ENCODE results near the gene ADAM15. TPM values are rescaled to one million over a fixed set of nuclear protein-coding genes. Genes with fewer than 3 reads are reported as not detected.
A peak's percentile ranks its signal among the peaks of the same experiment; 100 is the strongest.

ADAM15 gene
- total RNA-seq, 4 donors from 2014 or later = 304 to 327 (median 321) TPM

- no peaks in the 10 kb centered on the region for H3K9me3 ChIP-seq
- H3K27ac ChIP-seq = no peak overlapping the region
- WGBS = 65% methylated on average over 4 of the region's 13 CpGs
- TF ChIP-seq CTCF (IDR thresholded peaks at IDR 0.05) = peak in 1 of 2 donors; percentile 32
- TF ChIP-seq POLR2AphosphoS5 (IDR thresholded peaks at IDR 0.05) = no peak
- H3K27me3 ChIP-seq = no peaks in the 10 kb centered on the region
- H3K4me1 ChIP-seq = peaks cover 30% of the 10 kb centered on the region
- peaks cover 78% of the 10 kb centered on the region for H3K36me3 ChIP-seq
- DNase-seq (ENCODE audit: low spot score in 2 of 2) = no peak
- H3K4me3 ChIP-seq = no peak overlapping the region
These were observed 6.7 kb downstream of the ADAM15 start for GRCh38 chr1:155057788-155058211.

- Histone ChIP-seq H3K4me1 (peaks cover 39% of the 10 kb centered on the region), H3K36me3 (peaks cover 55% of the 10 kb centered on the region), H3K27me3 (no peaks in the 10 kb centered on the region), H3K27ac (no peak overlapping the region), H3K4me3 (no peak overlapping the region), H3K9me3 (no peaks in the 10 kb centered on the region)
- TF ChIP-seq POLR2A (IDR thresholded peaks at IDR 0.05) = no peak
- TF ChIP-seq CTCF (IDR thresholded peaks at IDR 0.05) = no peak
- TF ChIP-seq POLR2AphosphoS5 (IDR thresholded peaks at IDR 0.05) = no peak
- TF ChIP-seq EP300 (IDR thresholded peaks at IDR 0.05) = no peak
- peak in 1 of 2 donors; percentile 66 for DNase-seq (ENCODE audit: low spot score in 2 of 2)
- no CpG with 5 or more reads among the region's 8 CpGs for WGBS
These were observed 9.6 kb downstream of the ADAM15 start for GRCh38 chr1:155060736-155061135.

- H3K27ac ChIP-seq = peak overlapping the region; percentile 80
- peaks cover 39% of the 10 kb centered on the region for H3K4me1 ChIP-seq
- no peaks in the 10 kb centered on the region for H3K27me3 ChIP-seq
- WGBS = 51% methylated on average over 6 of the region's 21 CpGs
- H3K4me3 ChIP-seq = no peak overlapping the region
- DNase-seq (ENCODE audit: low spot score in 2 of 2) = peak; percentile 91
- TF ChIP-seq EP300 (IDR thresholded peaks at IDR 0.05) (no peak), POLR2AphosphoS5 (IDR thresholded peaks at IDR 0.05) (peak in 1 of 3 donors; percentile 51), CTCF (IDR thresholded peaks at IDR 0.05) (peak; percentile 90 to 99), POLR2A (IDR thresholded peaks at IDR 0.05) (no peak)
- peaks cover 48% of the 10 kb centered on the region for H3K36me3 ChIP-seq
- no peaks in the 10 kb centered on the region for H3K9me3 ChIP-seq
These were observed 10.4 kb downstream of the ADAM15 start for GRCh38 chr1:155061381-155062150.

GRCh38 chr1:155062151-155062686, 11.1 kb downstream of the ADAM15 start:
- WGBS = 52% methylated on average over 23 of the region's 29 CpGs
- Histone ChIP-seq H3K36me3 (peaks cover 44% of the 10 kb centered on the region), H3K27ac (peak overlapping the region; percentile 80), H3K27me3 (no peaks in the 10 kb centered on the region), H3K4me1 (peaks cover 43% of the 10 kb centered on the region), H3K9me3 (no peaks in the 10 kb centered on the region), H3K4me3 (peak overlapping the region; percentile 63)
- TF ChIP-seq EP300 (IDR thresholded peaks at IDR 0.05) (no peak), CTCF (IDR thresholded peaks at IDR 0.05) (no peak), POLR2A (IDR thresholded peaks at IDR 0.05) (no peak), POLR2AphosphoS5 (IDR thresholded peaks at IDR 0.05) (no peak)
- DNase-seq (ENCODE audit: low spot score in 2 of 2) = peak in 1 of 2 donors; percentile 73

- no peaks in the 10 kb centered on the region for H3K9me3 ChIP-seq
- TF ChIP-seq POLR2A (IDR thresholded peaks at IDR 0.05) (no peak), CTCF (IDR thresholded peaks at IDR 0.05) (peak; percentile 46 to 87)
- DNase-seq (ENCODE audit: low spot score in 2 of 2) = peak in 1 of 2 donors; percentile 81
- peaks cover 39% of the 10 kb centered on the region for H3K36me3 ChIP-seq
- no peaks in the 10 kb centered on the region for H3K27me3 ChIP-seq
- peak overlapping the region; percentile 80 for H3K27ac ChIP-seq
- WGBS = 3% methylated on average over 26 of the region's 46 CpGs
- H3K4me3 ChIP-seq = peak overlapping the region; percentile 63
- H3K4me1 ChIP-seq = peaks cover 43% of the 10 kb centered on the region
These were observed 11.7 kb downstream of the ADAM15 start for GRCh38 chr1:155062702-155063411.

Data from suprapubic skin (tissue), 4 donors.